Activated CD4-positive, alpha-beta T cell treated with anti-CD3 and anti-CD28 coated beads, Interleukin-2, amount 50 U/mL, for 24 hours (primary cell): ENCODE measurements around the gene HES5.
A peak's percentile ranks its signal among the peaks of the same experiment; 100 is the strongest.

Experiments
- DNase-seq, 2 donors: peaks; one replicate each; pipeline ENCODE4 v3.0.0-alpha.2; 2020; ENCODE audit warnings: low read depth in 1 of 2, low spot score in 1 of 2

HES5 gene

DNA sequence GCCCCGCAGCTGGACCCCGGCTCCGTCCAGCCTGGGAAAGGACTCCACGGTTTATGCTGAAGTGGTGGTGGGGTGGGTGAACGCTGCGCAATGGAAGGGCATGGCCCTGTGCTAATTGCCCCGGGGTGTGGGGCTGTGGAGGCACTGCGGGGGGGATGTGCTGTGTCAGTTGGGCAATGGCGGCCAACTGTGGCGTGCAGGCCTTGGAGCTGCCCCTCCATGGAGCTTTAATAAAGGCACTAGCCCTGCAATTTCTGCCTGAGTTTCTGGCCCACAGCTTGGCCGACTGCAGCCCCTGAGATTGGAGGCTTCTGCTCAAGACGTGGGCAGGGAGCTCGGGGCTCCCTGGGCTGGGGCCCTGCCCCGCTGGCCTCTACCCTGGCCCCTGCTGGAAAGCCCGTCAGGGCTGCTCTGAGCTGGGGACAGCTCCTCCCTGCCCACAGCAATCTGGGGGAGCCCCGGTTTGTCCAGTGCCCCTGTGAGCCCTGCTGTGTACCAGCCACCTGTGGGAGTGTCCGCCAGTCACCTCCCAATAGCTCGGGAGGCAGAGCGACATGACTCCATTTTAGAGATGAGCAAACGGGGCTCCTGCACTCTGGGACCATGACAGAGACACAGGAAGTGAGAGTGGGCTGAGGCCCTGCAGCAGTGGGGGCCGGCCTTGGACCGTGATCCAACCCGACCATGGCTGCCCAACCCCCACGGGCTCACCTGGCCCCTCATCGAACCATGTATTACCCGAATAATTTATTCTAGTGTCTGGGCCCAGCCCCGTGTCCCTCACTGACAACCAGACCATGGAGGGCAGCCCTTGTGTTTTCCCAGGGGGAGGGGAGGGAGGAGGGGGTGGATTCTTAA lies 17.4 kb upstream of the HES5 start:
- no peak for DNase-seq

DNA sequence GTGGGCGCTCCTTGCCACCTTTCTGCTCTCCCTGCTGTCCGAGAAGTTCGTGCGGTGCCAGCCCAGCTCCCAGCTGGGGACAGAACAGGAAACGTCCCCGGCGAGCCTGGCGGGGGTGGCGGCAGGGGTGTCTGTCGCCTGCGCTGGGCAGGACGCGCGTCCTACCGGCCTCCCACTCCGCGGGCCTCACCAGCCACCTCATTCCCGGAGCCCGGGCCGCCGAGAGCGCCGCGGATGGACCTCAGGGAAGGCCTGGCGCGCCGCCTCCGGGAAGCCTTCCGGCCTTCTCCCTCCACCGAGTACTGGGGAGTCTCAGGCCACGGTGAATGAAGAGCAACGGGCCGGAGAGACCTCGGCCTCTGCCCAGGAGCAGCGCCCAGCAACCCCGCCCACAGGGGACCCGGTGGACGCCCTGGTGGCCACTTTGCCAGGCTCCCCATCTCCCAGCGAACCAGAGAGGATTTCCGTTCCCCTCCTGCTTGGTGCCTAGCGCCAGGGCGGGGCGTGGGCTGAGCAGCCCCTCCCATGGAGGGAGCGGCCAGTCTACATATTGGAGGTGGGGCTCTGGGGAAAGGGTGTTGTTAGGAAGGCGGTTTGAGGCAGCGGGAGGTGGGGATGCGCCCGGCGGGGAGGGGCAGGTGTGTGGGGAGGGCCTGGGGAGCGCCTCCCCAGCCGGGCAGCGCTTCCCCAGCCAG lies 16.6 kb upstream of the HES5 start:
- DNase-seq: peak in 1 of 2 donors; percentile 79

DNA sequence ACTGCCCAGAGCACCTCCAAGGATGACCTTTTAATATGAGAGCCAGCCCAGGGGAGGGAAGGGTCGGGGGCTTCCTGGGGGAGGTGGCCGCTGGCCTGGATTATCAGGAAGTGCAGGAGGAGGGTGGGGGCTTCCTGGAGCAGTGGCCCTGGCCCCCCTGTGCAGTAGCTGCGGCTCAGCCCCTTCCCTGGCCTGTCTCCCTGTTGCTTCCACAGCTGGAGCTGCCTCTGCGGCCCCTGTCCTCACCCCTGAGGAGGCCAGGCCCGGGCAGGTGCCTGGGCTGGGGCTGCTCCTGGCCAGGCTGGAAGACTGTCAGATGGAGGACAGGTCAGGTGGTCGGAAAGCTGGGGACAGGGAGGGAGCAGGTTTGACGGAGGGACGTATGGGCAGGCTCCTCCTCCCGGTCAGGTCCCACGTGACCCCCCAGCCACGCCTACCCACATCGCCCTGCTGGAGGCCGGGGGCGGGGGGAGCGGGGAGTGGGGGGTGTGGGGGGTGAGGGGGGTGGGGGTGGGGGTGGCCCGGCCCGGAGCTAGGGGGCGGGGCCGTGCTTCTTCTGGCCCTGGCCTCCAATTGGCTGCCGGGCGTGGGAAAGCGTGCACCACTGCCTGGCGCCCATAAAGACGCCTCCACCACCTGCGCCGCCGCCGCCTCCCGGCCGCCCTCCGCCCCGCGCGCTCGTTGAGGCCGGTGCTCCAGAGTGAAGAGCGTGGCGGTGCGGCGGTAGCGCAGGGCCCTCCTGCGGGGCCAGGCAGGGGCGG lies 15.9 kb upstream of the HES5 start:
- peak in 1 of 2 donors; percentile 77 for DNase-seq

DNA sequence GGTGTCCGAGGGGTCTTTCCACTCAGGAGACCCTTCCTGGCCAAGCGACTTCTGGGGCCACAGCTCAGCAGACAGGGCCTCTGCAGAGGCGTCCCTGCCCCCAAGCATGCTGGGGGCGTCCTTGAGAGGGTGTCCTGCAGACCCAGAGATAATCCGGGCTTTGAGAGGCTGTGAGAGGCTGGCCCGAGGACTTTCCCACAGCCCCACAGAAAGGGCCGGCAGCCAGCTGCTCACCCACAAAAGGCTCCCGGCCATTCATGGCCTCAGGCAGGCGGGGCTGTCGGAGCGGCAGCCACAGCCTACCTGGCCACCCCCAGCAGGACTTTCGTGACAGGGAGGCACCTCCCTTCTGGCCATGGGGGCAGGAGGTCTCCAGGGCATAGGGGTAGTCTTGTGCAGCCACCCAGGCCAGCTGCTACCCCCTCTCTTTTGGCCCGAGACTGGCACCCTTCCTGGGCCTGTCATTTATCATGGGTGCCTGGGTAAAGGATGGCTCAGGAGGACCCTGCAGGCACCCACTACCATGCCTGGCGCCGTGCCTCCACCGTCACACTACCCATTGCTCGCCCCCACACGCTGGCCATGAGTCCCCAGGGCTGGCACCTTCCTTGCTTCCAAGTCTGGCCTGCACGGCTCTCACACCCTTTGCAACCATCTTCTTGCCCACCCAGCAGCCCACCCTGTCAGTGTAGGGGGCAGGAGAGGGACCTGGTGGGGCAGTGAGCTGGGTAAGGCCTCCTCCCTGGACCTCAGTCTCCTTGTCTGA lies 15.0 kb upstream of the HES5 start:
- DNase-seq: no peak

DNA sequence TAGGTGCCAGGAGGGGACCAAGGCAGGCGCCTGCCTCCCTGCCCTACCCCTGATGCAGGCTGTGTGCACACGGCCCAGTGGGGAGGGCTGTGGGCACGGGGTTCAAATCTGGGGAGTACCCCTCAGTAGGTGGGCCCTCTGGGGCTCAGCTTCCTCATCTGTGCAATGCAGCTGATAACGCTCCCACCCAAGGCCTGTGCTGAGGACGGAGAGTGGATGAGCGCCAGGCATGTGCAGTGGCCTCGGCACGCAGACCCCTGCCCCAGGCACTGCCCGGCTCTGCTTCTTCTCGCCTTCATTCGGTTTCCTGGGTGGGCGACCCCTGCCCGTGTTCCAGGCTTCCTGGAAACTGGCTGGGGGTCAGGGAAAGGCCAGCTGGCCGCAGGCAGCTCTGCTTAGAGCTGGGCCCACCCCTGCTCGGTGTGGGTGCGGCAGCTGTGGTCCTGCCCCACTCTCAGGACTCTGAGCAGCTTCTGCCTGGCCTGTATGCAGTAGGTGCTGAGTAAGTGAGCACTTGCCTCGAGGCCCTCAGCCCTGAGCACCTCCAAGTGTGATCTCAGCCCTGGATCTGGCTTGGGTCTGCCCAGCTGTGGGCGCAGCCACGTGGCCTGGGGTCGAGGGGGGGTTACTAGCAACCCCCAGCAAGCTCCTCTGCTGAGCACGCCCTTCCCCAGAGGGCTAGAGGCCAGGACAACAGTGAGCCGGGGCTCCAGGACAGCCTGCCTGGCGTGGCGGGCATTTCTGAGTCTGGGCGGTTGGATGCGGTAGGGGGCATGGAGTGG lies 14.2 kb upstream of the HES5 start:
- no peak for DNase-seq

DNA sequence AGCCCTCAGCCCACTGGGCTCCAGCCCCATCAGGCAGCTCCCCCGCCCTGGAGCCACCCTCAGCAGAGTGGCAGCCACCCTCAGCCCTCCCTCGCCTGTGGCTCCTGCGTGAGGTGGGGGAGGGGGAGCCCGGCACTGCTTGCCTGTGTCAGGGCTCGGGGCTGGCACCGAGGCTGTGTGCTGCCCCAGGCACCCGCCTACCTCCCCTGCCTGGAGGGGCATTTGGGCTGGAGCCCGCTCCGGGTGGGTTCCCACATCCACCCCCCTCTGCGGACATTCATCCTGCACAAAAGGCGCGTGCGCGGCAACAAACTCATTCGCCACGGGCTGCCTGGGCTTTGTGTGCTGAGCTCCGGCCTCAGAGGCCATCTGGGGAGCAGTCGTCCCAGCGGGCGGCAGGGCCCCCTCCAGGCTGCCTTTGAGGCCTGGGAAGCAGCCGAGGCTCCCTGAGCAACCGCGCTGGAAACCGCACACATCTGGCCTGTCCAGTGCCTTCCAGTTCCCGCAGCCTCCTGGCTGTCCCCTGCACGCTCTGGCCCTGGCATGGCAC lies 13.6 kb upstream of the HES5 start:
- DNase-seq: no peak

DNA sequence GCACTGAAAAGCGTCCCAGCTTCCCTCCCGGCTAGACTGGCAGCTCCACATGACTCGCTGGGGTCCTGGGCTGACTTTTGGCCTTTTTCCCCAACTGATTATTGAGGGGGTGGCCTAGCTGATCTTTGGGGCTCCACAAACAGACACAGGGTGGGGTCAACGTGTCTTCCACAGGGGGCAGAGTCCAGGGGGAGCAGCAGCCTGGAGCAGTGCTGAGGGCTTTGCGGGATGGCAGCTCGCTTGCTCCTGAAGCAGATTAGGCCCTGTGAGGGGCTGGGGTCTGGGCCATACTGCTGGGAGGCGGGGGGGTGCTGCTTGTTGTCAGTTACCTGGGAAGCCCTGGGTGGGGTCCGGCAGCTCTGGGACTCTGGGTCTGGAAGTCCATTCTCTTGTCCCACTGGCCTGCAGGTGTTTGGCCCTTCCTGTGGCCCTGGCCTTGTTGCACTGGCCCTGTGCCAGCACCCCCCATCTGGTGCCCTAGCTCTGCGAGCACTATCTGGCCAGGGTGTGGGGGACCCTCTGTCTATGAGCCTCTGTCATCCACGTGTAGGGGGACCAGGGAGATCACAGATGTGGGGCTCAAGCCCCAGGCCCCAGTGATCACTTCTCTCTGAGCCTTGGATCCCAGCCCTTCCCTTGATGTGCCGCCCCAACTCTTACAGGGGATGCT lies 12.3 kb upstream of the HES5 start:
- no peak for DNase-seq

DNA sequence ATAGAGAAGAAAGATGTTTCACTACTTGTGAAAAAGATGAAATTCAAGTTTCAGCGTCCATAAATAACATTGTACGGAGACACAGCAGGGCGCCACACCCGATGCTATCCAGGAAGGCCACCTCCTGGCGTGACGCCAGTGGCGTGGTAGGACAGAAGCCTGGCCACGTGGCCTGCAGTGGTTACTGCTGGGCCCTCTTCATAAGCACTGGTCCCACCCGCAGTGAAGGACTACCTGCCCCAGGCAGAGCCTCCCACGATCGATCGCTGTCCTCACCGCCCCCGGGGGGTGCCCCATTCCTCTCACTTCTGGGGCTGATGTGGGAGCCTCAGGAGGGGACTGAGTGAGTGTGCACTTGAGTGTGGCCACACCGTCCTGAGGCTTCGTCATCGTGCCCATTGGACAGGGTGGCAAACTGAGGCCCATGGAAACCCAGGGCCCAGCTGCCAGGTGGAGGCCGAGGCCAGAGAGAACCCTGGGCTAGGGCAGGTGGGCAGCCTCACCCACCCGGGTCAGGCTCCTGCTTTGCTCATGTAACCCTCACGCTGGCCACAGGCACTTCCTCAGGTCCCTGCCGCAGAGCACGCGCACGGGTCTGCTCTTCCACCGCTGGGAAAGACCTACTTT lies 11.7 kb upstream of the HES5 start:
- no peak for DNase-seq

DNA sequence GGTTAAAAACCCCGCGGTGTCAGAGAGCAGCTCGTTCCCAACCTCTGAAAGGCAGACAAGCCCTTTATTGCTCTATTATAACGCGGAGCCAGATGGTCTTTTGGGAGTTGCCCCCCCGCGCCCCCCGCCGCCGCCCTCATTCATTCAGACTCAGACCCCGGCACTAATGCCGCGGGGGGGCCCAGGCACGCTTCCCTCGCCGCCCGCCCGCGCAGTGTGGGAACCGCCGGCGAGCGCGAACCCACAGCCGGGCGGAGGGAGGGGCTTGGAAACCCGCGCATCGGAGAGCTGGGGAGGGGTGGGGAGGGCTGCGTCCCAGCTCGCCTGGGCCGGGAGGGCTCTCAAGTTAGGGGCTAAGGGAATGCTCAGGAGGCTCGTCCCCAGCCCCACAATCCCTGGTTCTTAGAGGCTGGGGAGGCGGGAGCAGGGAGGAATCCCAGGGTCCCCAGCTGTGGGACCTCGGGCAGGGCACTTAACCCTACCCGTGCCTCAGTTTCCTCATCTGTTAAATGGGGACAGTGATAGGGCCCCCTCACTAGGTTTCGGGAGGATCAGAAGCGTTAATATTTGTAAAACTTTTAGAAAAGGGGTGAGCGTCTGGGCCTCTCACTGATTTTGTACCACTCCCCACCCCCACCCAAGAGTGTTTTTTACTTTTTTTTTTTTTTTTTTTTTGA lies 10.9 kb upstream of the HES5 start:
- no peak for DNase-seq

DNA sequence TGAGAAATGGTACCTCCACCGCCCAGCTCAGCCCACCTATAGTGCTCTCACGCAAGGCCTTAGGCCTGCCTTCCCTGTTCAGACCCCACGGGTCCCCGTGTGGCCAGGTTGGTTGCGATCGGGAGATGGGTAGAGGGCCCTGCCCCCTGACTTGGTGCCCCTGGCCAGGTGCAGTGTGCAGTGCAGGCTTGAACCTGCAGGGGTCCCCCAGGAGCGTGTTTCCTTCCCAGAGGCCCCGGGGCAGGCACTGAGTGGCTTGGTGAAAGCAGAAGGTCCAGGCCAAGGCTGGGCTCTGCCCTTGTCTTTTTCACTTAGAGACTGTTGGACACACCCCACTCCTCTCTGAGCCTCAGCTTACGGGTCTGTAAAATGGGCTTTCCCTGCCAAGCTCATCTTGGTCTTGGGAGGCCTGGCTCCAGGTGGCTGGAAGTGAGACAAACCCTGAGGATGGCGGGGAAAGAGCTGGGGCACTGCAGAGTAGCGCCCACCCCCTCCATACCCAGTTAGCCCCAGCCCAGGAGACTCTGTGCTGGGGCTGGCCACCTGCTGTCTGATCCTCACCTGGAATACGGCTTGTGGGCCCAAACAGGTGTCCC lies 9.3 kb upstream of the HES5 start:
- no peak for DNase-seq

DNA sequence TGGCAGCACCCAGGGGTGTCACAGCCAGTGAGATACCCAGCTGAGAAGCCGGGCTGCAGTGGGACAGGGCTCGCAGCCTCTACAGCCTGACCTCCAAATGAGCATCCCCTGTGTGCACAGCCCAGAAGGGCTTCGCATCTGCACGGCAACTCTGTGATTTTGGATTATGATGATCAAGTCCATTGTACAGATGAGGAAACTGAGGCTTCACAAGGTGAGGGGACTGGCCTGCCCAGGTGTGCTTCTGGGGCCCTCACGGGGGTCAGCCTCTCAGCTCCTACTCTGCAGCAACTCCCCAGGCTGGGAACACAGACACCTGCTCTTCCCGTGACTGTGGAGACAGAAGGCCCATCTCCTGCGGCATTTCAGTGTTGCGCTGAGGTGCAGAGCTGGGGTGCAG lies 8.8 kb upstream of the HES5 start:
- no peak for DNase-seq

DNA sequence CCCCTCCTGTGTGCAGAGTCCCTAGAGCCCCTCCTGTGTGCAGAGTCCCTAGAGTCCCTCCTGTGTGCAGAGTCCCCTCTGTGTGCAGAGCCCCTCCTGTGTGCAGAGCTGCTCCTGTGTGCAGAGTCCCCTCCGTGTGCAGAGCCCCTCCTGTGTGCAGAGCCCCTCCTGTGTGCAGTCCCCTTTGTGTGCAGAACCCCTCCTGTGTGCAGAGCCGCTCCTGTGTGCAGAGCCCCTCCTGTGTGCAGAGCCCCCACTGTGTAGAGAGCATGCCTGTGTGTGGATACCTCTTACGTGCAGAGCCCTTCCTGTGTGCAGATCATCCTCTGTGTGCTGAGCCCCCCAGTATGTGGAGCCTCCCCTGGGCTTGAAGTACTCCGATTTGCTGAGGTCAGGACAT lies 8.3 kb upstream of the HES5 start:
- no peak for DNase-seq

DNA sequence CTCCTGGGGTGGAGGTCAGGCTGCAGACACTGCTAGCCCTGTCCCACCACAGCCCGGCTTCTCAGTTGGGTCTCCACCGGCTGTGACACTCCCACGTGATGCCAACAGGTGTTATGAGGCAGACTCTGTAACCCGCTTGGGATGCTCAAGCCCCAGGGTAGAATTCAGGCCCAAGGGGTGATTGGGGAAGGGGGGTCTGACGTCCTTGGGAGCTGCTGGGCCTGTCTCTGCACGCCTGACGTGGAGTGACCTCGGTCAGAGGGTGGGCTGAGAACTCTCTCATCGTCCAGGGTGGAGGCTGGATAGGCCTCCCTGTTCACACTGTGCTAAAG lies 7.7 kb upstream of the HES5 start:
- DNase-seq: no peak

DNA sequence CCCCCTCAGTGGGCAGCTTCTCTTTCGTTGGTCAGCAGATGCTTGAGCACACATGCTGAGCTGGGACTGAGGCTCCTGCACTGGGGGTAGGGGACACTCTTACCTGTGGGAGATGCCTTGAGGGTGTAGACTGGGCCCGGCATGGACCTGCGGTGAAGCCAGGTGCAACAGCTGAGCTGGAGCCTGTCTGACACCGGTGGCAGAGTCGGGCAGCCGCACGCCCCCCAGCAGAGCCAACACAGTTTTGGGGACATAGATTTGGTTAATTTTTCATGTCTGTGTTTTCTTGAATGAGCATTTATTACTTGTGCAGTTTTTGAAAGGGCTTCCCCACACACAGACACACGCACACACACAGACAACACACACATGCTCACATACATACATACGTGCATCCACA lies 5.9 kb upstream of the HES5 start:
- no peak for DNase-seq

DNA sequence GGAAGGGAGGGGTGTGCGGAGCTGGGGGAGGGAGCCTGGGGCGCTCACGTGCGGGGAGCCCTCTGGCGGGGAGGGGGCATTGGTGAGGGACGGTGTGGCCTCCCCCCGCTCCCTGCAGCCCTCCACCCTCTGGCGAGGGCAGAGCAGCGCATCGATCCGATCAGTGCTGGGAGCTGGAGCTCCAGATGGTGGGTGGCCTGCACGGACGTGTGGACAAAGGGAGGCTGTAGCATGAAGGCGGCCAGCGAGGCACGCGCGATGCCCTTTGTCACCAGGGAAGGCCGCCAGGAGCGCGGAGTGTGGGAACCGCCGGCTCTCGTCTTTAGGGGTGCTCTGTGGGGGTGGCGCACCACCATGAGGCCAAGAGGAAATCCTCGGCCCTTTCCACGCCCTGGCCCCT lies 5.4 kb upstream of the HES5 start:
- no peak for DNase-seq

DNA sequence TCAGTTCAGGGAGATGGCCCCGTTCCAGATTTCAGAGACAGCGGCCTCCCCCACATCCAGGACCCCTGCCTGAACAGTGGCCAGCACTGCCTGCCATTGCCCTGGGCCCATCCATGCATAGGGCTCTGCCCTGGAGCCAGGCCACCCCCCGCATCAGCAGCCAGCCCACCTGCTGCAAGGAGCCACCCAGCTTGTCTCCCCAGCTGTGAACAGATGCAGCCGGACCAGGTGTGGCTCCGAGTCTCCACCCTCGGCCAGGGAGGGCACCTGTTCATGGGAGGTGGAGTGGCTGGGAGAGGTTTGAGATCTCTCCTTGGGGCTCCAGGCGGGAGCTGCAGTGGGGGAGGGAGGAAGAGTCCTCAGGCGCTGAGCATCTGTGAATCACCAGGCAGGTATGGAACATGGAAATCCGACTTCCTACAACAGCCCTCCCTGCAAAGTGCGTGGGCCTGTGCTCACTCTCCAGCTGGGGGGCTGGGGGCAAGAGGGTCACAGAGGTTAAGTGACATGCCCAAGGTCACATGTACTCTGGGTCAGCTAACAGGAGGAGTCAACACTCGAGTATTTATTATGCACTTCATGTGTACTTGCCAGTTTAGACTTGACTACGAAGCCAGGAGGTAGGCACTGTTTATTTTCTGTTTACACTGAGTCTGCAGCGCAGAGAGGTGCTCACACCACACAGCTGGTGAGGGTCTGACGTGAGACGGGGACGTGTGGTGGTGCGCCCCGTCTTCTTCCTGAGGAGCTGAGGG lies 4.8 kb upstream of the HES5 start:
- DNase-seq: no peak

DNA sequence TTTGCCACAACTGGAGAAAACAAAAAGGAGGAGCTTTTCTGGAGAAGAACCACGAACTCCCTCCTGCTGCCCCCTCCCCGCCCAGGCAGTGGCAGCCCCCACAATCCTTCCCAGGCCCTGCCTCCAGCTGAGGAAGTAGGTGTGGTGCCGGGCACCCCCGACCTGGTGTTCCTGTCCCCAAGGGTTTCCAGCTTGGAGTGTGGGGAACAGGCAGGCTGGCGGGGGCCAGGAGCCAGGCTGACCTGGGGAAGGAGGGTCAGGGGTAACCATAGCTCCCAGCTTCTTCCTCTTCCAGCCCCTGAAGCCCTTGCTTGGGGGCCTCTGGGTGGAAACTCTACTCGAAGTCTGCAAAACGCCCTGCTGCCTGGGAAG lies 4.2 kb upstream of the HES5 start:
- DNase-seq: no peak

DNA sequence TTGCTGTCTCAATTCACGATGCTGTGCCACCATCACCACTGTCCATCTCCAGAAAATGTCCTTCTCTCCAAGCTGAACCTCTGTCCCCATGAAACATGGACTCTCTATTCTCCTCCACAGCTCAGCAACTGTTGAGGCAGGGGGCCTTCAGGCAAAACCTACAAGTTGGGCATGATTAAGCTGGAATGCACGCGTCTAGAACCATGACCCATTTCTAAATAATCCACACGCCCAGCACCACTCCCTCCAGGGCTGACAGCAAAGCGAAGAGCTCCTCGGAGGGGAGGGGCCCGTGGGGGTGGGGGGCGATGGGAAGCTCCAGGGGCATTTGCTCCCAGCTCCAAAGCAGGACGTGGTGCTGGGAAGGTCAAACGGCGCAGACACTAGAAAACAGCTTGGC lies 3.3 kb upstream of the HES5 start:
- no peak for DNase-seq
